ENCODE results near the gene TSTD2.

TSTD2 gene

GRCh38 chr9:97675655-97676054 is 42.5 kb upstream of the TSTD2 start:
- ATAC-seq: no peak

GRCh38 chr9:97673922-97674321 is 40.8 kb upstream of the TSTD2 start:
- no peak for TF ChIP-seq CSDC2 (CRISPR knock-in tag; IDR thresholded peaks at IDR 0.05)
- no peak for TF ChIP-seq CSRNP3 (CRISPR knock-in tag; IDR thresholded peaks at IDR 0.05)
- no peak for TF ChIP-seq ISL1 (CRISPR knock-in tag; IDR thresholded peaks at IDR 0.05)
- TF ChIP-seq BACH2 (CRISPR knock-in tag; IDR thresholded peaks at IDR 0.05; ENCODE audit: borderline replicate concordance): no peak
- no peak for TF ChIP-seq GLIS3 (CRISPR knock-in tag; IDR thresholded peaks at IDR 0.05)
- no peak for TF ChIP-seq ZNF70 (CRISPR knock-in tag; IDR thresholded peaks at IDR 0.05)
- TF ChIP-seq POU6F1 (CRISPR knock-in tag; IDR thresholded peaks at IDR 0.05; ENCODE audit: borderline replicate concordance, low read depth): no peak
- TF ChIP-seq TOX (CRISPR knock-in tag; IDR thresholded peaks at IDR 0.05; ENCODE audit: borderline replicate concordance): no peak
- TF ChIP-seq ZFP30 (CRISPR knock-in tag; IDR thresholded peaks at IDR 0.05): no peak
- no peak for TF ChIP-seq SNAI2 (CRISPR knock-in tag; IDR thresholded peaks at IDR 0.05)
- no peak for TF ChIP-seq ZNF8 (CRISPR knock-in tag; IDR thresholded peaks at IDR 0.05)
- TF ChIP-seq ZFP3 (CRISPR knock-in tag; IDR thresholded peaks at IDR 0.05): no peak
- no peak for TF ChIP-seq ARNTL (CRISPR knock-in tag; IDR thresholded peaks at IDR 0.05; ENCODE audit: borderline replicate concordance, low read depth)
- TF ChIP-seq PATZ1 (CRISPR knock-in tag; IDR thresholded peaks at IDR 0.05; ENCODE audit: borderline replicate concordance): no peak
- TF ChIP-seq CREB5 (CRISPR knock-in tag; IDR thresholded peaks at IDR 0.05; ENCODE audit: low read depth): no peak
- ATAC-seq: no peak

More at GRCh38 chr9:97675655-97676054, 42.5 kb upstream of the TSTD2 start:
- TF ChIP-seq POU6F1 (CRISPR knock-in tag; IDR thresholded peaks at IDR 0.05; ENCODE audit: borderline replicate concordance, low read depth) (no peak), ISL1 (CRISPR knock-in tag; IDR thresholded peaks at IDR 0.05) (no peak), PPARA (CRISPR knock-in tag; IDR thresholded peaks at IDR 0.05; ENCODE audit: borderline replicate concordance) (no peak), TOX (CRISPR knock-in tag; IDR thresholded peaks at IDR 0.05; ENCODE audit: borderline replicate concordance) (no peak), BACH2 (CRISPR knock-in tag; IDR thresholded peaks at IDR 0.05; ENCODE audit: borderline replicate concordance) (no peak), ZNF565 (CRISPR knock-in tag; conservative IDR thresholded peaks at IDR 0.05; ENCODE audit: low read depth) (no peak), CSRNP3 (CRISPR knock-in tag; IDR thresholded peaks at IDR 0.05) (no peak), ZFP3 (CRISPR knock-in tag; IDR thresholded peaks at IDR 0.05) (no peak)

- TF ChIP-seq PATZ1 (CRISPR knock-in tag; IDR thresholded peaks at IDR 0.05; ENCODE audit: borderline replicate concordance): no peak
- TF ChIP-seq ZC3H10 (CRISPR knock-in tag; IDR thresholded peaks at IDR 0.05): no peak
- no peak for ATAC-seq
These were observed 39.2 kb upstream of the TSTD2 start for GRCh38 chr9:97672403-97672802.
